ENCODE measurements around the gene KRAS. TPM values are rescaled to one million over a fixed set of nuclear protein-coding genes. Genes with fewer than 3 reads are reported as not detected.
A peak's percentile ranks its signal among the peaks of the same experiment; 100 is the strongest.

The KRAS gene
- total and polyA plus RNA-seq, 2 of the 4 experiments (the other 2 are of a cell fraction) = 9.3 to 10.7 TPM

DNA sequence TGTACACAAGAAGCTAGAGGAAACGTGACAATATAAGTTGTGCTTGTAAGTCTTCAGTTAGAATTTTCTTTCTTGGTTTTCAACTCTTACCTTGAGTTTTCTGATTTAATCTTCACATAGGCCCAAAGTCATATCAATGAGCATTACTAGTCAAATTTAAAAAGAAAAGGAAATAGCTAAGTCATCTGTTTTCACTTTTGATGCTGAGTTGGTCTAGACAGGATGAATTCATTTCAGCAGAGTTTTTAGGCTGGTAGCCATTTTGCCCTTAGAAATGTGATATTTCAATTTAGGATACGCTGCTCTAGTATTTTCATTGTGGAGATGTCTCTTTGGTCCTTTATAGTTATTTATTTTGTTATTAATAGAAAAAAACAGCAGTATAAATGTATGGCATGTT lies 44.6 kb upstream of the KRAS start:
- no peak overlapping the region for H2BK5ac ChIP-seq (ENCODE audit: low read depth, low read length, poor library complexity, severe bottlenecking)
- BruUV-seq (replicated peaks) = no TSS peak
- DNase-seq = no peak
- TF ChIP-seq MAZ (IDR thresholded peaks at IDR 0.05; ENCODE audit: borderline replicate concordance, low read depth, low read length) (no peak), NFE2L2 (IDR thresholded peaks at IDR 0.05; ENCODE audit: low read depth, low read length) (no peak), BHLHE40 (IDR thresholded peaks at IDR 0.05; ENCODE audit: low read depth, low read length) (no peak), CEBPB (IDR thresholded peaks at IDR 0.05; ENCODE audit: low read depth, low read length) (no peak), POLR2A (IDR thresholded peaks at IDR 0.05; ENCODE audit: low read depth, low read length) (no peak), MAFK (IDR thresholded peaks at IDR 0.05; ENCODE audit: low read depth, low read length) (0 out of 2 replicates have a peak, but pooled peaks have one; percentile 39)
- TF ChIP-seq, protein P1, sequence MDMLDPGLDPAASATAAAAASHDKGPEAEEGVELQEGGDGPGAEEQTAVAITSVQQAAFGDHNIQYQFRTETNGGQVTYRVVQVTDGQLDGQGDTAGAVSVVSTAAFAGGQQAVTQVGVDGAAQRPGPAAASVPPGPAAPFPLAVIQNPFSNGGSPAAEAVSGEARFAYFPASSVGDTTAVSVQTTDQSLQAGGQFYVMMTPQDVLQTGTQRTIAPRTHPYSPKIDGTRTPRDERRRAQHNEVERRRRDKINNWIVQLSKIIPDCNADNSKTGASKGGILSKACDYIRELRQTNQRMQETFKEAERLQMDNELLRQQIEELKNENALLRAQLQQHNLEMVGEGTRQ (IDR thresholded peaks at IDR 0.05; ENCODE audit: low read depth, low read length) = no peak
- H3K14ac ChIP-seq (replicated peaks; ENCODE audit: low read depth, low read length) = no peak overlapping the region
- no peaks in the 10 kb centered on the region for H4K20me1 ChIP-seq (ENCODE audit: insufficient read depth, low read length)
- no peaks in the 10 kb centered on the region for H3K9me3 ChIP-seq (ENCODE audit: control insufficient read depth, insufficient read depth, low read length)
- no peak overlapping the region for H4K5ac ChIP-seq (ENCODE audit: low read depth, low read length)
- no peak overlapping the region for H2BK20ac ChIP-seq (ENCODE audit: low read depth, low read length)
- in situ Hi-C loops (cut with MboI; ENCODE audit: low sequenced_read_pairs) (no loop called here), intact Hi-C loops (cut with micrococcal nuclease) (no loop called here), dilution Hi-C loops (cut with HindIII; ENCODE audit: low sequenced_read_pairs, unreplicated experiment) (no loop called here)
- H3K9me1 ChIP-seq (ENCODE audit: insufficient read depth, low read length) = no peaks in the 10 kb centered on the region
- no peak overlapping the region for H3K9ac ChIP-seq (ENCODE audit: low read depth, low read length)
- ATAC-seq (ENCODE audit: low read depth) = no peak
- ChIA-PET CTCF (no interaction called here), POLR2A (ENCODE audit: unreplicated experiment) (no interaction called here)
- no peak overlapping the region for H3K27ac ChIP-seq (ENCODE audit: insufficient read depth, low read length)
- H3K4me1 ChIP-seq (ENCODE audit: control insufficient read depth, insufficient read depth, low read length) = no peaks in the 10 kb centered on the region
- no peak overlapping the region for H3K4ac ChIP-seq (ENCODE audit: low read depth, low read length)
- no peak overlapping the region for H2BK15ac ChIP-seq (ENCODE audit: low read depth, low read length)
- H3K4me2 ChIP-seq (ENCODE audit: low read depth, low read length) = no peak overlapping the region
- no peak overlapping the region for H3K18ac ChIP-seq (ENCODE audit: low read depth, low read length)
- no peak overlapping the region for H2BK120ac ChIP-seq (ENCODE audit: low read depth, low read length)
- no peaks in the 10 kb centered on the region for H3K36me3 ChIP-seq (ENCODE audit: control insufficient read depth, insufficient read depth, low read length)
- H3K4me3 ChIP-seq (ENCODE audit: insufficient read depth, low read depth, low read length) = no peak overlapping the region
- no peak overlapping the region for H3K56ac ChIP-seq (ENCODE audit: extremely low read depth, insufficient read depth, low read length)
- no peak overlapping the region for H2AK9ac ChIP-seq (replicated peaks; ENCODE audit: low read depth, low read length, poor library complexity)
- no peaks in the 10 kb centered on the region for H3K79me1 ChIP-seq (ENCODE audit: low read depth in 1 of 2, low read length in 2 of 2)
- H2AK5ac ChIP-seq (ENCODE audit: low read depth, low read length) = no peak overlapping the region
- H2AFZ ChIP-seq (replicated peaks; ENCODE audit: low read length, poor library complexity) = no peak overlapping the region
- H3K23ac ChIP-seq (ENCODE audit: low read depth, low read length) = no peak overlapping the region
- no CpG with 5 or more reads among the region's 2 CpGs for WGBS, 2 experiments (ENCODE audit: extremely low coverage in 2 of 2, insufficient read length in 1 of 2)
- no peak overlapping the region for H4K91ac ChIP-seq (ENCODE audit: insufficient read depth, low read depth, low read length)
- H3K27me3 ChIP-seq (ENCODE audit: control insufficient read depth, insufficient read depth, low read length) = no peaks in the 10 kb centered on the region
- H4K8ac ChIP-seq (ENCODE audit: low read depth in 2 of 2, low read length in 2 of 2) = no peak overlapping the region
